GM12878 (cell line): ENCODE data around the gene MAPT. TPM values are rescaled to one million over a fixed set of nuclear protein-coding genes. Genes with fewer than 3 reads are reported as not detected.

Source experiments
- ATAC-seq: fragments of 200-7000 bp; cut with Tn5 transposase; 3 replicates; pipeline ENCODE4 v1.9.1; 2020; ENCODE audit warnings: mild to moderate bottlenecking, moderate library complexity
- BruUV-seq: library from RNA; stranded (reverse); fragments of 400-500 nt; replicated peaks from 2 replicates; lab custom pipeline; 2021; lab: Mats Ljungman, UMichigan
- CTCF ChIA-PET: fragments of 300-600 bp; sonication (Branson Sonifier 250); formaldehyde crosslinking; extraction: SDS; loops from one replicate; lab custom pipeline; 2021; ENCODE audit warnings: inconsistent platforms; lab: Yijun Ruan, JAX
- POLR2A ChIA-PET: fragments of 350-600 bp; formaldehyde crosslinking; extraction: SDS; loops from one replicate; lab custom pipeline; 2021; ENCODE audit warnings: inconsistent platforms; lab: Charles Lee
- RAD21 ChIA-PET: fragments of 300-600 bp; sonication (Branson Sonifier 250); formaldehyde crosslinking; loops from one replicate; lab custom pipeline; 2023; ENCODE audit warnings: antibody characterized with exemption; ENCODE audit not compliant: unreplicated experiment; lab: Charles Lee
- SMC1A ChIA-PET: fragments of 300-600 bp; sonication (Branson Sonifier 250); formaldehyde crosslinking; loops from one replicate; lab custom pipeline; 2023; ENCODE audit not compliant: unreplicated experiment, uncharacterized antibody; lab: Charles Lee
- DNase-seq: peaks from one replicate; pipeline ENCODE4 v3.0.0-alpha.2; 2011; ENCODE audit warnings: low read depth, low spot score
- FAIRE-seq: peaks from 3 replicates; lab custom pipeline; 2011; peaks lifted over from hg19 to GRCh38; lab: Jason Lieb, UNC
- H2AFZ ChIP-seq: 2 replicates; pipeline ENCODE4 v1.6.0; 2011; ENCODE audit warnings: low read depth, low read length, control low read depth; ENCODE audit not compliant: control insufficient read depth
- H3K27ac ChIP-seq: 2 replicates; pipeline ENCODE4 v1.5.1; 2011; ENCODE audit warnings: control low read depth; ENCODE audit not compliant: control insufficient read depth, insufficient read depth
- H3K27me3 ChIP-seq, 2 experiments: replicated peaks in 1 of 2; 2 replicates each; pipeline versions ENCODE4 v1.6.0 to v1.6.1; 2011; ENCODE audit warnings: low read length in 1 of 2; ENCODE audit not compliant: control insufficient read depth in 2 of 2, insufficient read depth in 2 of 2
- H3K36me3 ChIP-seq, 2 experiments: 2 replicates each; pipeline ENCODE4 v1.5.1; 2011; ENCODE audit warnings: low read length in 1 of 2; ENCODE audit not compliant: control insufficient read depth in 2 of 2, insufficient read depth in 2 of 2
- H3K4me1 ChIP-seq: 2 replicates; pipeline ENCODE4 v1.6.1; 2011; ENCODE audit warnings: mild to moderate bottlenecking, low read length, moderate library complexity, mixed read lengths; ENCODE audit not compliant: control insufficient read depth, insufficient read depth
- H3K4me2 ChIP-seq: 2 replicates; pipeline ENCODE4 v1.6.0; 2011; ENCODE audit warnings: control low read depth; ENCODE audit not compliant: control insufficient read depth, insufficient read depth
- H3K4me3 ChIP-seq: fragments of 200-600 bp; sonication (generic); 2 replicates; pipeline ENCODE4 v1.5.1; 2016
- H3K79me2 ChIP-seq: 2 replicates; pipeline ENCODE4 v1.6.0; 2011; ENCODE audit warnings: low read length; ENCODE audit not compliant: control insufficient read depth, insufficient read depth
- H3K9ac ChIP-seq: 2 replicates; pipeline ENCODE4 v1.8.0; 2011; ENCODE audit warnings: low read length, control low read depth, mixed read lengths; ENCODE audit not compliant: control insufficient read depth, insufficient read depth
- H3K9me3 ChIP-seq: replicated peaks from 3 replicates; pipeline ENCODE4 v1.5.1; 2011; ENCODE audit warnings: mild to moderate bottlenecking, low read length; ENCODE audit not compliant: control insufficient read depth, insufficient read depth
- H4K20me1 ChIP-seq: 2 replicates; pipeline ENCODE4 v1.6.0; 2011; ENCODE audit not compliant: control insufficient read depth, insufficient read depth
- FOXK2 ChIP-seq: fragments of 450-650 bp; IDR thresholded peaks from 2 replicates; pipeline ENCODE4 v1.6.1; 2017; ENCODE audit warnings: mild to moderate bottlenecking, moderate library complexity
- IRF4 ChIP-seq: IDR thresholded peaks from 2 replicates; pipeline ENCODE4 v1.6.1; 2011; ENCODE audit warnings: low read depth, low read length
- JUNB ChIP-seq: IDR thresholded peaks from 2 replicates; pipeline ENCODE4 v1.6.1; 2016; ENCODE audit warnings: antibody characterized with exemption, mild to moderate bottlenecking
- NFIC ChIP-seq: IDR thresholded peaks from 2 replicates; pipeline ENCODE4 v1.6.1; 2012; ENCODE audit warnings: low read depth, mild to moderate bottlenecking, inconsistent platforms, low read length, moderate library complexity
- NR2F1 ChIP-seq: fragments of 450-650 bp; conservative IDR thresholded peaks from 2 replicates; pipeline ENCODE4 v1.6.1; 2017; ENCODE audit warnings: mild to moderate bottlenecking
- POLR2A ChIP-seq: IDR thresholded peaks from 2 replicates; pipeline ENCODE4 v1.6.1; 2011; ENCODE audit warnings: low read depth, mild to moderate bottlenecking, low read length
- RAD51 ChIP-seq: fragments of 450-650 bp; IDR thresholded peaks from 2 replicates; pipeline ENCODE4 v1.6.1; 2016; ENCODE audit warnings: moderate library complexity, mild to moderate bottlenecking, inconsistent platforms
- RBBP5 ChIP-seq: fragments of 200-600 bp; sonication (generic); conservative IDR thresholded peaks from 2 replicates; pipeline ENCODE4 v1.6.1; 2016
- RELA ChIP-seq: fragments of 450-650 bp; IDR thresholded peaks from 2 replicates; pipeline ENCODE4 v1.8.0; 2014; ENCODE audit warnings: borderline replicate concordance; ENCODE audit not compliant: partially characterized antibody
- SMARCA5 ChIP-seq: fragments of 450-650 bp; IDR thresholded peaks from 2 replicates; pipeline ENCODE4 v1.6.1; 2017; ENCODE audit warnings: mild to moderate bottlenecking
- ZBED1 ChIP-seq: IDR thresholded peaks from 2 replicates; pipeline ENCODE4 v1.6.1; 2016; ENCODE audit warnings: borderline replicate concordance
- WGBS: methylation state at CpG from one replicate; pipeline ENCODE4 v1.1.6; 2016; ENCODE audit warnings: low lambda C conversion rate; ENCODE audit not compliant: insufficient replicate concordance, insufficient coverage; ENCODE audit errors: missing lambda C conversion rate; 5-methylcytosine and 5-hydroxymethylcytosine counted together
- in situ Hi-C: fragments of 300-500 bp; cut with MboI; formaldehyde crosslinking; loops from 9 replicates; pipeline ENCODE4 v1.14.3; 2018; ENCODE audit warnings: mixed read lengths
- intact Hi-C: fragments of 100-400 bp; cut with micrococcal nuclease; formaldehyde crosslinking; loops from one replicate; pipeline ENCODE4 v1.14.2; 2022; ENCODE audit not compliant: unreplicated experiment
- polyA plus RNA-seq, 11 experiments: library from polyadenylated mRNA; depleted of rRNA in 4 of 11; unstranded in 6 of 11; stranded (reverse) in 5 of 11; fragments of >200 nt; fragmentation: Nextera tagmentation in 4 of 11; fragmentation: Illumina TruSeq in 1 of 11; extraction: Ambion mirVana in 4 of 11; extraction: Trizol in 1 of 11; gene quantifications; 1 replicate in 1 of 11; 2 replicates in 10 of 11; pipeline versions ENCODE4 v1.2.1 to v1.2.3, GENCODE V29; 2011 to 2016; ENCODE audit warnings: inconsistent platforms in 2 of 11, missing spikeins in 2 of 11, low read depth in 1 of 11
- total RNA-seq, 4 experiments: library from RNA; depleted of rRNA in 3 of 4; stranded (reverse); fragments of >200 nt in 3 of 4; fragmentation: Illumina TruSeq in 1 of 4; extraction: Trizol in 1 of 4; gene quantifications; 2 replicates each; pipeline versions ENCODE4 v1.2.1 to v1.2.3, GENCODE V29; 2013 to 2021
- TF ChIP-seq, protein P1 (sequence below): IDR thresholded peaks from 2 replicates; pipeline ENCODE4 v1.6.1; 2012; ENCODE audit warnings: mild to moderate bottlenecking, low read depth, low read length
- TF ChIP-seq, protein P2 (sequence below): fragments of 450-650 bp; IDR thresholded peaks from 2 replicates; pipeline ENCODE4 v1.6.1; 2017; ENCODE audit warnings: mild to moderate bottlenecking
- TF ChIP-seq, protein P3 (sequence below): fragments of 450-650 bp; IDR thresholded peaks from 2 replicates; pipeline ENCODE4 v1.6.1; 2016; ENCODE audit warnings: mild to moderate bottlenecking
- TF ChIP-seq, protein P4 (sequence below): IDR thresholded peaks from 2 replicates; pipeline ENCODE4 v1.6.1; 2012; ENCODE audit warnings: low read depth, low read length, improper control_type of control experiment

The MAPT gene
- total and polyA plus RNA-seq, 10 of the 15 experiments (the other 5 are each of a cell fraction or from before 2014, with no cell fraction given), result under 0.01 to 0.05 (median 0.03) TPM; not detected in 7

DNA sequence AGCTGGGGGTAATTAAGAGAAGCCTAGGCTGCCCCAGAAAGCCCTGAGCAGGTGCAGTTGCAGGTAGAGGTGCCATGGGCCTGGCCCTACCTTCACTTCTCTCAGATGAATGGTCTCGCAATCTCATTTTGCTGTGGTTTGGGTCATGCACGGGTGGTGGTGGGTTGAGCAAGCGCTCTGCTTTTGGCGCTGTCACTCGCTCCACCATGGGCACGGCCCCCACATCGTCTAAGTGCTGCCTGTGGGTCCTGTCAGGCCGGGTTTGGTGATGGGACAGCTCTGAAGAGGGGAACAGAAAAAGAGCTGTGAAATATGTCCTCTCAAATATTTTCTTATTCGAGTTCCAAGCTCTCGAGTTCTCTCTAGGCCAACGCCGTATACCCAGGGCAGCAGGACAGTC is 144.6 kb downstream of the MAPT start:
- H3K9me3 ChIP-seq, result no peaks in the 10 kb centered on the region
- peaks cover 15% of the 10 kb centered on the region for H3K4me1 ChIP-seq
- ATAC-seq, result no peak

More for the DNA sequence above, 144.6 kb downstream of the MAPT start:
- in situ Hi-C loops (no loop called here), intact Hi-C loops (no loop called here)
- no peak for DNase-seq
- Histone ChIP-seq H3K4me3 (no peak overlapping the region), H3K27ac (no peak overlapping the region), H3K9ac (no peak overlapping the region), H2AFZ (no peak overlapping the region), H3K4me2 (no peak overlapping the region), H3K27me3 (no peaks in the 10 kb centered on the region), H3K79me2 (no peaks in the 10 kb centered on the region), H4K20me1 (no peaks in the 10 kb centered on the region), H3K36me3 (peaks cover 19 to 59% of the 10 kb centered on the region in 2 experiments)
- BruUV-seq, result no TSS peak
- WGBS, result 86% methylated on average over 12 of the region's 12 CpGs
- ChIA-PET SMC1A (interaction anchor here (0.8 to 2.5 kb wide), 3 partner anchors 9 to 174 kb away, joined by 3 to 9 read pairs (median 4); no protein-coding TSS in a partner anchor), POLR2A (interaction anchor here (0.7 kb wide), 1 partner anchor 153 kb away, joined by 3 read pairs; no protein-coding TSS in a partner anchor), RAD21 (interaction anchor here (0.9 kb wide), 1 partner anchor 172 kb away, joined by 3 read pairs; no protein-coding TSS in a partner anchor), CTCF (interaction anchor here (0.9 to 2.2 kb wide), 5 partner anchors 10 to 174 kb away, joined by 3 to 8 read pairs (median 3); no protein-coding TSS in a partner anchor)
- TF ChIP-seq, protein P1, sequence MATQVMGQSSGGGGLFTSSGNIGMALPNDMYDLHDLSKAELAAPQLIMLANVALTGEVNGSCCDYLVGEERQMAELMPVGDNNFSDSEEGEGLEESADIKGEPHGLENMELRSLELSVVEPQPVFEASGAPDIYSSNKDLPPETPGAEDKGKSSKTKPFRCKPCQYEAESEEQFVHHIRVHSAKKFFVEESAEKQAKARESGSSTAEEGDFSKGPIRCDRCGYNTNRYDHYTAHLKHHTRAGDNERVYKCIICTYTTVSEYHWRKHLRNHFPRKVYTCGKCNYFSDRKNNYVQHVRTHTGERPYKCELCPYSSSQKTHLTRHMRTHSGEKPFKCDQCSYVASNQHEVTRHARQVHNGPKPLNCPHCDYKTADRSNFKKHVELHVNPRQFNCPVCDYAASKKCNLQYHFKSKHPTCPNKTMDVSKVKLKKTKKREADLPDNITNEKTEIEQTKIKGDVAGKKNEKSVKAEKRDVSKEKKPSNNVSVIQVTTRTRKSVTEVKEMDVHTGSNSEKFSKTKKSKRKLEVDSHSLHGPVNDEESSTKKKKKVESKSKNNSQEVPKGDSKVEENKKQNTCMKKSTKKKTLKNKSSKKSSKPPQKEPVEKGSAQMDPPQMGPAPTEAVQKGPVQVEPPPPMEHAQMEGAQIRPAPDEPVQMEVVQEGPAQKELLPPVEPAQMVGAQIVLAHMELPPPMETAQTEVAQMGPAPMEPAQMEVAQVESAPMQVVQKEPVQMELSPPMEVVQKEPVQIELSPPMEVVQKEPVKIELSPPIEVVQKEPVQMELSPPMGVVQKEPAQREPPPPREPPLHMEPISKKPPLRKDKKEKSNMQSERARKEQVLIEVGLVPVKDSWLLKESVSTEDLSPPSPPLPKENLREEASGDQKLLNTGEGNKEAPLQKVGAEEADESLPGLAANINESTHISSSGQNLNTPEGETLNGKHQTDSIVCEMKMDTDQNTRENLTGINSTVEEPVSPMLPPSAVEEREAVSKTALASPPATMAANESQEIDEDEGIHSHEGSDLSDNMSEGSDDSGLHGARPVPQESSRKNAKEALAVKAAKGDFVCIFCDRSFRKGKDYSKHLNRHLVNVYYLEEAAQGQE, result no peak
- no peak for TF ChIP-seq NR2F1
- no peak for TF ChIP-seq IRF4
- TF ChIP-seq POLR2A, result no peak; the same call in 1 of the 2 replicates
- no peak for TF ChIP-seq RBBP5
- TF ChIP-seq RAD51, result no peak
- no peak for TF ChIP-seq JUNB
- TF ChIP-seq, protein P2, sequence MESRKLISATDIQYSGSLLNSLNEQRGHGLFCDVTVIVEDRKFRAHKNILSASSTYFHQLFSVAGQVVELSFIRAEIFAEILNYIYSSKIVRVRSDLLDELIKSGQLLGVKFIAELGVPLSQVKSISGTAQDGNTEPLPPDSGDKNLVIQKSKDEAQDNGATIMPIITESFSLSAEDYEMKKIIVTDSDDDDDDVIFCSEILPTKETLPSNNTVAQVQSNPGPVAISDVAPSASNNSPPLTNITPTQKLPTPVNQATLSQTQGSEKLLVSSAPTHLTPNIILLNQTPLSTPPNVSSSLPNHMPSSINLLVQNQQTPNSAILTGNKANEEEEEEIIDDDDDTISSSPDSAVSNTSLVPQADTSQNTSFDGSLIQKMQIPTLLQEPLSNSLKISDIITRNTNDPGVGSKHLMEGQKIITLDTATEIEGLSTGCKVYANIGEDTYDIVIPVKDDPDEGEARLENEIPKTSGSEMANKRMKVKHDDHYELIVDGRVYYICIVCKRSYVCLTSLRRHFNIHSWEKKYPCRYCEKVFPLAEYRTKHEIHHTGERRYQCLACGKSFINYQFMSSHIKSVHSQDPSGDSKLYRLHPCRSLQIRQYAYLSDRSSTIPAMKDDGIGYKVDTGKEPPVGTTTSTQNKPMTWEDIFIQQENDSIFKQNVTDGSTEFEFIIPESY, result no peak
- TF ChIP-seq RELA, result no peak
- no peak for TF ChIP-seq SMARCA5
- TF ChIP-seq, protein P3, sequence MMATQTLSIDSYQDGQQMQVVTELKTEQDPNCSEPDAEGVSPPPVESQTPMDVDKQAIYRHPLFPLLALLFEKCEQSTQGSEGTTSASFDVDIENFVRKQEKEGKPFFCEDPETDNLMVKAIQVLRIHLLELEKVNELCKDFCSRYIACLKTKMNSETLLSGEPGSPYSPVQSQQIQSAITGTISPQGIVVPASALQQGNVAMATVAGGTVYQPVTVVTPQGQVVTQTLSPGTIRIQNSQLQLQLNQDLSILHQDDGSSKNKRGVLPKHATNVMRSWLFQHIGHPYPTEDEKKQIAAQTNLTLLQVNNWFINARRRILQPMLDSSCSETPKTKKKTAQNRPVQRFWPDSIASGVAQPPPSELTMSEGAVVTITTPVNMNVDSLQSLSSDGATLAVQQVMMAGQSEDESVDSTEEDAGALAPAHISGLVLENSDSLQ, result no peak
- no peak for TF ChIP-seq NFIC
- no peak for TF ChIP-seq FOXK2
- no peak for TF ChIP-seq ZBED1
- TF ChIP-seq, protein P4, sequence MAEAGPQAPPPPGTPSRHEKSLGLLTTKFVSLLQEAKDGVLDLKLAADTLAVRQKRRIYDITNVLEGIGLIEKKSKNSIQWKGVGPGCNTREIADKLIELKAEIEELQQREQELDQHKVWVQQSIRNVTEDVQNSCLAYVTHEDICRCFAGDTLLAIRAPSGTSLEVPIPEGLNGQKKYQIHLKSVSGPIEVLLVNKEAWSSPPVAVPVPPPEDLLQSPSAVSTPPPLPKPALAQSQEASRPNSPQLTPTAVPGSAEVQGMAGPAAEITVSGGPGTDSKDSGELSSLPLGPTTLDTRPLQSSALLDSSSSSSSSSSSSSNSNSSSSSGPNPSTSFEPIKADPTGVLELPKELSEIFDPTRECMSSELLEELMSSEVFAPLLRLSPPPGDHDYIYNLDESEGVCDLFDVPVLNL, result no peak
- no peak for FAIRE-seq
